ENCODE data around the gene SFXN5.

Gene SFXN5

GRCh38 chr2:73112913-73113854, 41.7 kb upstream of the SFXN5 start, which contains the start of gene RAB11FIP5:
RAB11FIP5 (minus strand) TSS chr2:73112948; CDS start chr2:73112777, 171 bp downstream.
- TF ChIP-seq, protein P1, sequence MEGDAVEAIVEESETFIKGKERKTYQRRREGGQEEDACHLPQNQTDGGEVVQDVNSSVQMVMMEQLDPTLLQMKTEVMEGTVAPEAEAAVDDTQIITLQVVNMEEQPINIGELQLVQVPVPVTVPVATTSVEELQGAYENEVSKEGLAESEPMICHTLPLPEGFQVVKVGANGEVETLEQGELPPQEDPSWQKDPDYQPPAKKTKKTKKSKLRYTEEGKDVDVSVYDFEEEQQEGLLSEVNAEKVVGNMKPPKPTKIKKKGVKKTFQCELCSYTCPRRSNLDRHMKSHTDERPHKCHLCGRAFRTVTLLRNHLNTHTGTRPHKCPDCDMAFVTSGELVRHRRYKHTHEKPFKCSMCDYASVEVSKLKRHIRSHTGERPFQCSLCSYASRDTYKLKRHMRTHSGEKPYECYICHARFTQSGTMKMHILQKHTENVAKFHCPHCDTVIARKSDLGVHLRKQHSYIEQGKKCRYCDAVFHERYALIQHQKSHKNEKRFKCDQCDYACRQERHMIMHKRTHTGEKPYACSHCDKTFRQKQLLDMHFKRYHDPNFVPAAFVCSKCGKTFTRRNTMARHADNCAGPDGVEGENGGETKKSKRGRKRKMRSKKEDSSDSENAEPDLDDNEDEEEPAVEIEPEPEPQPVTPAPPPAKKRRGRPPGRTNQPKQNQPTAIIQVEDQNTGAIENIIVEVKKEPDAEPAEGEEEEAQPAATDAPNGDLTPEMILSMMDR (IDR thresholded peaks at IDR 0.05; ENCODE audit: insufficient read depth, low read length, poor library complexity, severe bottlenecking): no peak
- Histone ChIP-seq H3K27me3 (replicated peaks; ENCODE audit: control insufficient read depth, insufficient read depth, low read length) (peaks cover 3% of the 10 kb centered on the region), H3K36me3 (ENCODE audit: control insufficient read depth, insufficient read depth, low read length) (no peaks in the 10 kb centered on the region), H3K4me3 (replicated peaks; ENCODE audit: low read depth, low read length) (peak within 1 kb of the TSS; percentile 56)
- peak; percentile 56 for DNase-seq (ENCODE audit: extremely low read depth, insufficient read length)

DNA sequence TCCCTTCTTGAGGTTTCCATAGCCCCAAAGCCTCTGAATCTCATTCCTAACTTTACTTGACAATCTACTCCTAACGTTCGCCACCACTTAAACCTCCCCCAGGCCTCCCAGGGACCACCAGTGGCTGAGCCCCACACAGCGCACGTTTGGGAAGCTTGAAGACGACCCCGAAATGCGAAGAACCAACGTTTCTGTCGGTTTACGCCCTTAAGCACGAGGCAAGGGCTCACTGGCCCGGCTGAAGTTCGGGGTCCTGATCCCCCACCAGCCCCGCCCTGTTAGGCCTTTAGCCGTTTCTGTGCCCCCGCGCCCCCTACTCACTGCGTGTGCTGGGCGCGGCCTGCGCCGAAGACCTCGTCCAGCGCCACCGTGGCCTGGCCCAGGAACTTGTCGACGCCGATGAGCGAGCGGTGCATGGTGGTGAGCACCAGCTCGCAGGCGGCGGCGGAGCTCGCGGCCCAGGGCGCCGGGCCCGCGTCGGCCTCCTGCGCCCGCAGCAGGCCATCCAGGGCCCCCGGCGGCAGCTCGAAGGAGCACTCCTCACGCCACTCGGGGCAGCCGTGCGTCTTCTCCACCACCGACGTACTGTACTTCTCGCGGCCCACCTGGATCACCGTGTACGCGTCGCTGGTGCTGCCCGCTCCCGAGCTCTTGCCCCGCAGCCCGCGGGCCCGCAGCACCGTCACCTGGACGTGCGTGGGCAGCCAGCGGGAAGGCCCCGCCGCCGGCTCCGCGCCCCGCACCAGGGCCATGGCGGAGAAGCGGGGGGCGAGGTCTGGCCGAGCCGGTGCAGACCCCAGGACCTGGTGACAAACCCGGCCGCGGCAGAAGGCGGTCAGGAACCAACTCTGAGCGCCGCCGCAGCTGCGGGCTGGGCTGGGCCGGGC, 40.8 kb upstream of the SFXN5 start:
- Histone ChIP-seq H3K36me3 (ENCODE audit: control insufficient read depth, insufficient read depth, low read length) (no peaks in the 10 kb centered on the region), H3K4me3 (replicated peaks; ENCODE audit: low read depth, low read length) (peak overlapping the region; percentile 51), H3K27me3 (replicated peaks; ENCODE audit: control insufficient read depth, insufficient read depth, low read length) (peaks cover 3% of the 10 kb centered on the region)
- DNase-seq (ENCODE audit: extremely low read depth, insufficient read length): no peak
- TF ChIP-seq, protein P1 (IDR thresholded peaks at IDR 0.05; ENCODE audit: insufficient read depth, low read length, poor library complexity, severe bottlenecking): no peak

DNA sequence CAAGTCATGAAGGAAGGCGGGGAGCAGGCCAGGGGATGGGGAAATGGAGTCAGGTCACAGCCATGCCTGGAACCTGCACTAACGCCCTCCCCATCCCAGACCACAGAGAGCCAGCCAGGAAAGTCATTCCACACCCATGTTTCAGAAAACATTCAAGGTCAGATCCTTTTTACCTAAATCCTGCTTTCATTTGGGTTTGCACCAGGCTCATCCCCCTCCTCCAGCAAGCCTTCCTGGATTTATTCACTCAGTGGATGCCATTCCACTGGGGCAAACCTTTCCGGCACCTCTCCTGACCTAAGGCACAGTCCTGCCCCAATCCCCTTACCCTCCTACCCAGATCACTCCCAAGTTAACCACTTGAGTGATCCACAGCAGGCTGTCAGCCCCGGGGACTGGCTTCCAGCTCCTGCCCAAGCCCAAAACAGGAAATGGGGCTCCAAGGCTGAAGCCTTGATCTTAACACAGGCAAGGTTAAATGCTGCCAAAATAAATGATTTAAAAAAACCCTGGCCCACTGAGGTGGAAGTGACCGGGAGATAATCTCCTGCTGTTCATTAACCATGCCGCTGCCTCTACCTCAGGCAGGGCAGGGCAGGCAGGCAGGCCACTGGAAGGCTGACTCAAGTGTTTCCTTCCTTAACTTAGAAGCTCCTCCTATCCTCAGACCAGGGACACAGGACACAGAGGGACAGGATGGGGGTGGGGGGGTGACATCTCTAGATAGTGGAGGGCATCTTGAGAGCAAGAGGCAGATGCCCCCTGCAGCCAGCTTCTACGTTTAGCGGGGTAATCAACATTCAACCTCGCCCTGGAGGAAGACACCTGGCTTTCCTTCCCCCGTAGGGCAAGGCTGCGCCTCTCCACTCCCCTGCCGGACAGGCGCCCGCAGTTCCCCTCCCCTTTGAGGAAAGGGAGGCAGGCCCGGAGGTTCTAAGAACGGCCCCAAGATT, 39.8 kb upstream of the SFXN5 start:
- H3K27me3 ChIP-seq (replicated peaks; ENCODE audit: control insufficient read depth, insufficient read depth, low read length): peaks cover 3% of the 10 kb centered on the region
- H3K4me3 ChIP-seq (replicated peaks; ENCODE audit: low read depth, low read length): no peak overlapping the region
- TF ChIP-seq, protein P1 (IDR thresholded peaks at IDR 0.05; ENCODE audit: insufficient read depth, low read length, poor library complexity, severe bottlenecking): no peak
- DNase-seq (ENCODE audit: extremely low read depth, insufficient read length): no peak
- H3K36me3 ChIP-seq (ENCODE audit: control insufficient read depth, insufficient read depth, low read length): no peaks in the 10 kb centered on the region

DNA sequence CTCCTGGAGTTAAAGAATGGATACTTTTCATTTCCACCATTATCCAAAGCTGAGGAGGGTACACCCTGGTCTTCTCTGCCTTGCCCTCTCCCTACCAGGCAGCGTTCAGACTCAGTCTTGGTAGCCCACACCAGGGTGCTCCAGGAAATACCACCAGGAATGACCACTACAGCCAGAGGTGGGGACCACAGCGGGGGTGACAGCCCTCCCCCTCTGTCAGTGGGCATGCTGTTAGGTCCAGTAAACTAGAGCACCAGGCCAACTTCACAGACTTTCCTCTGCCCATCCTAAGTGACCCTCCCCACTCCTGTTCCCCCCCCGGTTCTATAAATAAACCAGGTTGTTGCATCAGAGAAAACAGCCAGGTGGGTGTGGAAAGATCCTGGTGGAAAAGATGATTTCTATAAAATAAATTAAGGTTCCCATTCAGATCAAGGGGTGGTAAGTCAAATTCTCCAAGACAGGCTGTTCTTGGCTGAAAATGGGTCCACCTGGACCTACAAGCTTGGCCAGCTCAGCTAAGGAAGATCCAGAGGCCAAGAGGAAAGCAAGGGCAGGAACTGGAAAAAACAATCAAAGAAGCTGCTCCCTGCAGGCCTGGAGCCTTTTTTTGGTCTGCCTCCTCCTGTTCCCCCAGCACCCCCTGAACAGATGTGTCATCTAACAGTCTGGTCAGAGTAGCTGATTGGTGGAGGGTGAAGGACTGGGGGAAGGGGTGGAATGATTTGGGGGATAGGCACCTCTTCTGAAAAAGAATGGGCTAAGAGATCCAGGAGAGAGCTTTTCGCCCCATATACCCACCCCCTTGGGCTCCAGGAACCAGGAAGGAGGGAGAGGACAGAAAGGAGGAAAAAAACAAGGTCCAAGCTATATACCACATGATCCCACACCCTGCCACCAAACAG, 38.9 kb upstream of the SFXN5 start:
- DNase-seq (ENCODE audit: extremely low read depth, insufficient read length): no peak
- no peaks in the 10 kb centered on the region for H3K36me3 ChIP-seq (ENCODE audit: control insufficient read depth, insufficient read depth, low read length)
- peaks cover 3% of the 10 kb centered on the region for H3K27me3 ChIP-seq (replicated peaks; ENCODE audit: control insufficient read depth, insufficient read depth, low read length)
- H3K4me3 ChIP-seq (replicated peaks; ENCODE audit: low read depth, low read length): no peak overlapping the region
- TF ChIP-seq, protein P1 (IDR thresholded peaks at IDR 0.05; ENCODE audit: insufficient read depth, low read length, poor library complexity, severe bottlenecking): no peak

Data from GM06990 (cell line).